HT-29 (cell line): ENCODE results near the gene WDR86. TPM values are rescaled to one million over a fixed set of nuclear protein-coding genes. Genes with fewer than 3 reads are reported as not detected.

ENCODE experiments used
- DNase-seq: peaks from one replicate; pipeline ENCODE4 v3.0.0-alpha.2; 2015; ENCODE audit warnings: low spot score
- total RNA-seq: library from RNA; depleted of rRNA; stranded (reverse); fragments of >200 nt; shearing (Covaris generic); gene quantifications from 2 replicates; pipeline ENCODE4 v1.2.3, GENCODE V29; 2014

The WDR86 gene
- total RNA-seq, 1 experiment from 2014 or later, result 1.8 TPM

GRCh38 chr7:151352512-151352911 is 57.3 kb downstream of the WDR86 start:
- no peak for DNase-seq

GRCh38 chr7:151351967-151352366 is 57.9 kb downstream of the WDR86 start:
- DNase-seq, result no peak

GRCh38 chr7:151351027-151351426 is 58.8 kb downstream of the WDR86 start:
- DNase-seq, result no peak

GRCh38 chr7:151349507-151349853 is 60.4 kb downstream of the WDR86 start:
- no peak for DNase-seq

- DNase-seq, result no peak
These were observed 60.9 kb downstream of the WDR86 start for GRCh38 chr7:151348970-151349369.

- no peak for DNase-seq
These were observed 62.6 kb downstream of the WDR86 start for GRCh38 chr7:151347200-151347599.

GRCh38 chr7:151346470-151346769 is 63.4 kb downstream of the WDR86 start:
- DNase-seq, result no peak

GRCh38 chr7:151345576-151346469 is 64.0 kb downstream of the WDR86 start:
- peak; percentile 48 for DNase-seq

GRCh38 chr7:151343516-151343915 is 66.3 kb downstream of the WDR86 start:
- DNase-seq, result no peak

GRCh38 chr7:151342811-151343210 is 67.0 kb downstream of the WDR86 start:
- peak; percentile 45 for DNase-seq

GRCh38 chr7:151342102-151342646 is 67.7 kb downstream of the WDR86 start:
- peak; percentile 65 for DNase-seq

GRCh38 chr7:151341357-151342101 is 68.3 kb downstream of the WDR86 start, which contains the start of gene NUB1:
Gene NUB1, plus strand, starts transcription at chr7:151341812. Its CDS starts 3,538 bp downstream, at chr7:151345350.
- DNase-seq, result peak; percentile 97

- peak; percentile 22 for DNase-seq
These were observed 69.0 kb downstream of the WDR86 start for GRCh38 chr7:151340794-151341356.

GRCh38 chr7:151339651-151340382 is 70.0 kb downstream of the WDR86 start:
- no peak for DNase-seq

GRCh38 chr7:151338809-151339208 is 71.0 kb downstream of the WDR86 start:
- no peak for DNase-seq

- no peak for DNase-seq
These were observed 72.5 kb downstream of the WDR86 start for GRCh38 chr7:151337346-151337745.

GRCh38 chr7:151336027-151336708 is 73.7 kb downstream of the WDR86 start:
- no peak for DNase-seq

- no peak for DNase-seq
These were observed 75.2 kb downstream of the WDR86 start for GRCh38 chr7:151334628-151335027.
